Measurements from ENCODE around the gene TTC33. TPM values are rescaled to one million over a fixed set of nuclear protein-coding genes. Genes with fewer than 3 reads are reported as not detected.

Gene TTC33
- total RNA-seq, 1 donor from 2014 or later, result 52.5 TPM

- H3K4me2 ChIP-seq, result no peak overlapping the region
- H3K27me3 ChIP-seq, result no peaks in the 10 kb centered on the region
- no peaks in the 10 kb centered on the region for H3K9me3 Mint-ChIP-seq
- peaks cover 6% of the 10 kb centered on the region for H3K36me3 ChIP-seq
- DNase-seq (ENCODE audit: low spot score), result no peak
- H3K27ac Mint-ChIP-seq, result no peak overlapping the region
- no peak overlapping the region for H3K4me3 ChIP-seq
- no peaks in the 10 kb centered on the region for H3K27me3 Mint-ChIP-seq (ENCODE audit: insufficient read depth, low read depth)
- peak overlapping the region; percentile 1 for H3K9ac ChIP-seq
- H3K4me1 Mint-ChIP-seq, result no peaks in the 10 kb centered on the region
- peaks cover 13% of the 10 kb centered on the region for H3K36me3 Mint-ChIP-seq
- no peaks in the 10 kb centered on the region for H3F3A ChIP-seq (ENCODE audit: low read depth)
- no peaks in the 10 kb centered on the region for H3K9me3 ChIP-seq (ENCODE audit: low read depth)
- no peak for TF ChIP-seq CTCF (IDR thresholded peaks at IDR 0.05)
- no peak for TF ChIP-seq EZH2phosphoT487 (IDR thresholded peaks at IDR 0.05)
- TF ChIP-seq EZH2 (IDR thresholded peaks at IDR 0.05), result no peak
- peaks cover 24% of the 10 kb centered on the region for H3K79me2 ChIP-seq (ENCODE audit: low read depth)
- no peak overlapping the region for H3K4me3 Mint-ChIP-seq
- no peaks in the 10 kb centered on the region for H3K4me1 ChIP-seq
- H2AFZ ChIP-seq (replicated peaks), result no peak overlapping the region
- no peaks in the 10 kb centered on the region for H4K20me1 ChIP-seq (ENCODE audit: low read depth)
- no peak overlapping the region for H3K27ac ChIP-seq
These were observed 19.5 kb upstream of the TTC33 start for GRCh38 chr5:40775085-40775845.

- Mint-ChIP-seq H3K27ac (no peak overlapping the region), H3K9me3 (no peaks in the 10 kb centered on the region), H3K27me3 (ENCODE audit: insufficient read depth, low read depth) (no peaks in the 10 kb centered on the region), H3K4me3 (no peak overlapping the region), H3K36me3 (peaks cover 13% of the 10 kb centered on the region), H3K4me1 (no peaks in the 10 kb centered on the region)
- Histone ChIP-seq H3K27ac (no peak overlapping the region), H2AFZ (replicated peaks) (no peak overlapping the region), H3K4me1 (no peaks in the 10 kb centered on the region), H3K27me3 (no peaks in the 10 kb centered on the region), H3K9me3 (ENCODE audit: low read depth) (no peaks in the 10 kb centered on the region), H4K20me1 (ENCODE audit: low read depth) (no peaks in the 10 kb centered on the region), H3F3A (ENCODE audit: low read depth) (no peaks in the 10 kb centered on the region), H3K4me3 (no peak overlapping the region), H3K9ac (no peak overlapping the region), H3K36me3 (peaks cover 6% of the 10 kb centered on the region), H3K4me2 (no peak overlapping the region), H3K79me2 (ENCODE audit: low read depth) (peaks cover 17% of the 10 kb centered on the region)
- TF ChIP-seq CTCF (IDR thresholded peaks at IDR 0.05) (no peak), EZH2 (IDR thresholded peaks at IDR 0.05) (no peak), EZH2phosphoT487 (IDR thresholded peaks at IDR 0.05) (no peak)
- DNase-seq (ENCODE audit: low spot score), result no peak
These were observed 18.9 kb upstream of the TTC33 start for GRCh38 chr5:40774623-40775022.

GRCh38 chr5:40770764-40771163 is 15.0 kb upstream of the TTC33 start:
- TF ChIP-seq EZH2phosphoT487 (IDR thresholded peaks at IDR 0.05) (no peak), CTCF (IDR thresholded peaks at IDR 0.05) (no peak)

More at GRCh38 chr5:40770764-40771163, 15.0 kb upstream of the TTC33 start:
- Histone ChIP-seq H3K9ac (no peak overlapping the region), H3K79me2 (ENCODE audit: low read depth) (no peaks in the 10 kb centered on the region), H2AFZ (replicated peaks) (no peak overlapping the region), H3F3A (ENCODE audit: low read depth) (no peaks in the 10 kb centered on the region), H3K9me3 (ENCODE audit: low read depth) (no peaks in the 10 kb centered on the region), H3K27me3 (no peaks in the 10 kb centered on the region), H3K27ac (no peak overlapping the region), H3K4me1 (no peaks in the 10 kb centered on the region), H4K20me1 (ENCODE audit: low read depth) (no peaks in the 10 kb centered on the region), H3K4me3 (no peak overlapping the region), H3K36me3 (peaks cover 17% of the 10 kb centered on the region), H3K4me2 (no peak overlapping the region)
- peaks cover 10% of the 10 kb centered on the region for H3K36me3 Mint-ChIP-seq
- H3K4me3 Mint-ChIP-seq, result no peak overlapping the region
- no peaks in the 10 kb centered on the region for H3K9me3 Mint-ChIP-seq
- no peaks in the 10 kb centered on the region for H3K27me3 Mint-ChIP-seq (ENCODE audit: insufficient read depth, low read depth)
- no peak overlapping the region for H3K27ac Mint-ChIP-seq
- DNase-seq (ENCODE audit: low spot score), result no peak
- H3K4me1 Mint-ChIP-seq, result no peaks in the 10 kb centered on the region
